Neural progenitor cell (in vitro differentiated cells): ENCODE results near the gene CDK1. TPM values are rescaled to one million over a fixed set of nuclear protein-coding genes. Genes with fewer than 3 reads are reported as not detected.

ENCODE experiments used
- DNase-seq: peaks from one replicate; pipeline ENCODE4 v3.0.0-alpha.2; 2016; ENCODE audit warnings: low spot score
- H2AFZ ChIP-seq: fragments of 200-600 bp; sonication (generic); replicated peaks from 2 replicates; pipeline ENCODE4 v1.6.1; 2016; ENCODE audit warnings: antibody characterized with exemption
- H3F3A ChIP-seq: fragments of 200-600 bp; sonication (generic); 2 replicates; pipeline ENCODE4 v1.6.1; 2016; ENCODE audit warnings: antibody characterized with exemption, low read depth
- H3K27ac ChIP-seq: fragments of 200-600 bp; sonication (generic); 2 replicates; pipeline ENCODE4 v1.5.1; 2016; ENCODE audit warnings: mild to moderate bottlenecking
- H3K27me3 ChIP-seq: fragments of 200-600 bp; sonication (generic); 2 replicates; pipeline ENCODE4 v1.6.1; 2016; ENCODE audit warnings: mild to moderate bottlenecking, moderate library complexity
- H3K36me3 ChIP-seq: fragments of 200-600 bp; sonication (generic); 2 replicates; pipeline ENCODE4 v1.5.1; 2016
- H3K4me1 ChIP-seq: fragments of 200-600 bp; sonication (generic); 2 replicates; pipeline ENCODE4 v1.6.1; 2016; ENCODE audit warnings: mixed run types
- H3K4me2 ChIP-seq: fragments of 200-600 bp; sonication (generic); 2 replicates; pipeline ENCODE4 v1.6.1; 2016
- H3K4me3 ChIP-seq: fragments of 200-600 bp; sonication (generic); 2 replicates; pipeline ENCODE4 v1.5.1; 2016
- H3K79me2 ChIP-seq: fragments of 200-600 bp; sonication (generic); 2 replicates; pipeline ENCODE4 v1.6.1; 2016; ENCODE audit warnings: low read depth
- H3K9ac ChIP-seq: fragments of 200-600 bp; sonication (generic); 2 replicates; pipeline ENCODE4 v1.6.1; 2016
- H3K9me3 ChIP-seq: fragments of 200-600 bp; sonication (generic); 2 replicates; pipeline ENCODE4 v1.5.1; 2016; ENCODE audit warnings: low read depth
- H4K20me1 ChIP-seq: fragments of 200-600 bp; sonication (generic); 2 replicates; pipeline ENCODE4 v1.6.1; 2016; ENCODE audit warnings: low read depth
- H3K27ac Mint-ChIP-seq: 3 replicates; pipeline ENCODE4 v1.8.0; 2021; ENCODE audit warnings: mixed read lengths
- H3K27me3 Mint-ChIP-seq: 2 replicates; pipeline ENCODE4 v1.8.0; 2022; ENCODE audit warnings: low read depth, mild to moderate bottlenecking, inconsistent platforms, moderate library complexity, mixed read lengths; ENCODE audit not compliant: insufficient read depth
- H3K36me3 Mint-ChIP-seq: 3 replicates; pipeline ENCODE4 v1.8.0; 2021; ENCODE audit warnings: mixed read lengths
- H3K4me1 Mint-ChIP-seq: 3 replicates; pipeline ENCODE4 v1.8.0; 2021; ENCODE audit warnings: mixed read lengths
- H3K4me3 Mint-ChIP-seq: 3 replicates; pipeline ENCODE4 v1.8.0; 2021; ENCODE audit warnings: mild to moderate bottlenecking, moderate library complexity, mixed read lengths
- H3K9me3 Mint-ChIP-seq: 3 replicates; pipeline ENCODE4 v1.8.0; 2020; ENCODE audit warnings: mixed read lengths
- CTCF ChIP-seq: fragments of 200-600 bp; sonication (generic); IDR thresholded peaks from 2 replicates; pipeline ENCODE4 v1.5.1; 2017; ENCODE audit warnings: antibody characterized with exemption, mild to moderate bottlenecking
- EZH2 ChIP-seq: fragments of 200-600 bp; sonication (generic); IDR thresholded peaks from 2 replicates; pipeline ENCODE4 v1.6.1; 2017; ENCODE audit warnings: antibody characterized with exemption, mild to moderate bottlenecking, moderate library complexity
- EZH2phosphoT487 ChIP-seq: fragments of 200-600 bp; sonication (generic); IDR thresholded peaks from 2 replicates; pipeline ENCODE4 v1.6.1; 2017; ENCODE audit warnings: antibody characterized with exemption
- total RNA-seq: library from RNA; depleted of rRNA; stranded (reverse); fragments of >200 nt; gene quantifications from 2 replicates; pipeline ENCODE4 v1.2.3, GENCODE V29; 2015; ENCODE audit warnings: low replicate concordance

CDK1 gene
- total RNA-seq, 1 donor from 2014 or later, result 421 TPM

GRCh38 chr10:60757420-60757895 is 20.8 kb upstream of the CDK1 start:
- no peak for TF ChIP-seq CTCF
- no peak for TF ChIP-seq EZH2
- no peak for TF ChIP-seq EZH2phosphoT487
- Mint-ChIP-seq H3K36me3 (no peaks in the 10 kb centered on the region), H3K4me1 (peaks cover 2% of the 10 kb centered on the region), H3K4me3 (no peak overlapping the region), H3K27ac (no peak overlapping the region), H3K9me3 (no peaks in the 10 kb centered on the region), H3K27me3 (no peaks in the 10 kb centered on the region)
- H3K9ac ChIP-seq, result no peak overlapping the region
- H3K36me3 ChIP-seq, result no peaks in the 10 kb centered on the region
- no peaks in the 10 kb centered on the region for H3F3A ChIP-seq
- H3K4me2 ChIP-seq, result no peak overlapping the region
- DNase-seq, result peak; percentile 11
- no peaks in the 10 kb centered on the region for H4K20me1 ChIP-seq
- no peaks in the 10 kb centered on the region for H3K27me3 ChIP-seq
- H3K4me3 ChIP-seq, result no peak overlapping the region
- no peaks in the 10 kb centered on the region for H3K79me2 ChIP-seq
- no peak overlapping the region for H2AFZ ChIP-seq
- H3K4me1 ChIP-seq, result peaks cover 4% of the 10 kb centered on the region
- no peaks in the 10 kb centered on the region for H3K9me3 ChIP-seq
- H3K27ac ChIP-seq, result no peak overlapping the region

GRCh38 chr10:60759181-60759580 is 19.1 kb upstream of the CDK1 start:
- Mint-ChIP-seq H3K4me1 (peaks cover 2% of the 10 kb centered on the region), H3K9me3 (no peaks in the 10 kb centered on the region), H3K4me3 (no peak overlapping the region), H3K27me3 (no peaks in the 10 kb centered on the region), H3K36me3 (no peaks in the 10 kb centered on the region), H3K27ac (no peak overlapping the region)
- no peak overlapping the region for H3K4me3 ChIP-seq
- H3K9ac ChIP-seq, result no peak overlapping the region
- no peaks in the 10 kb centered on the region for H3F3A ChIP-seq
- H3K9me3 ChIP-seq, result no peaks in the 10 kb centered on the region
- TF ChIP-seq EZH2 (no peak), EZH2phosphoT487 (no peak), CTCF (no peak)
- no peak overlapping the region for H3K4me2 ChIP-seq
- H3K4me1 ChIP-seq, result peaks cover 4% of the 10 kb centered on the region
- no peak overlapping the region for H2AFZ ChIP-seq
- no peaks in the 10 kb centered on the region for H3K36me3 ChIP-seq
- DNase-seq, result peak; percentile 3
- H3K27me3 ChIP-seq, result no peaks in the 10 kb centered on the region
- no peaks in the 10 kb centered on the region for H3K79me2 ChIP-seq
- no peak overlapping the region for H3K27ac ChIP-seq
- H4K20me1 ChIP-seq, result no peaks in the 10 kb centered on the region

- Mint-ChIP-seq H3K27ac (no peak overlapping the region), H3K36me3 (no peaks in the 10 kb centered on the region), H3K4me1 (peaks cover 2% of the 10 kb centered on the region), H3K9me3 (no peaks in the 10 kb centered on the region), H3K4me3 (no peak overlapping the region), H3K27me3 (no peaks in the 10 kb centered on the region)
- H3K4me3 ChIP-seq, result no peak overlapping the region
- H3K27ac ChIP-seq, result no peak overlapping the region
- no peak overlapping the region for H3K9ac ChIP-seq
- H3F3A ChIP-seq, result no peaks in the 10 kb centered on the region
- no peaks in the 10 kb centered on the region for H3K79me2 ChIP-seq
- no peak overlapping the region for H2AFZ ChIP-seq
- no peak for DNase-seq
- no peak overlapping the region for H3K4me2 ChIP-seq
- TF ChIP-seq EZH2phosphoT487, result no peak
- no peak for TF ChIP-seq EZH2
- TF ChIP-seq CTCF, result no peak
- H4K20me1 ChIP-seq, result no peaks in the 10 kb centered on the region
- peaks cover 4% of the 10 kb centered on the region for H3K4me1 ChIP-seq
- H3K9me3 ChIP-seq, result no peaks in the 10 kb centered on the region
- H3K36me3 ChIP-seq, result no peaks in the 10 kb centered on the region
- no peaks in the 10 kb centered on the region for H3K27me3 ChIP-seq
Observed at GRCh38 chr10:60760711-60761210, 17.5 kb upstream of the CDK1 start.
